ENCODE results near the gene UNK. TPM values are rescaled to one million over a fixed set of nuclear protein-coding genes. Genes with fewer than 3 reads are reported as not detected.

The UNK gene
- polyA plus RNA-seq, 4 donors, result 8.9 to 34.3 (median 16.3) TPM

GRCh38 chr17:75815399-75815798, 30.8 kb downstream of the UNK start:
- whole genome bisulfite sequencing, 3 donors, result 96 to 99% (median 98%) methylated on average over 3 of the region's 3 CpGs
- Histone ChIP-seq H3K4me1 (ENCODE audit: control insufficient read depth in 3 of 3, insufficient read depth in 2 of 3, low read depth in 1 of 3, low read length in 2 of 3) (no peaks in the 10 kb centered on the region), H3K27me3 (ENCODE audit: control insufficient read depth in 3 of 3, insufficient read depth in 3 of 3, low read length in 3 of 3) (no peaks in the 10 kb centered on the region), H3K36me3 (ENCODE audit: control insufficient read depth in 3 of 3, insufficient read depth in 2 of 3, low read depth in 1 of 3, low read length in 3 of 3) (peaks cover 8 to 100% (median 10%) of the 10 kb centered on the region in 3 donors), H3K27ac (ENCODE audit: low read depth in 1 of 3, low read length in 2 of 3) (no peak overlapping the region), H3K9me3 (ENCODE audit: control insufficient read depth in 2 of 2, insufficient read depth in 1 of 2, low read depth in 1 of 2, low read length in 1 of 2) (no peaks in the 10 kb centered on the region), H3K4me3 (ENCODE audit: low read depth in 1 of 3, low read length in 3 of 3) (no peak overlapping the region)
- no peak for FAIRE-seq
- DNase-seq, result no peak

DNA sequence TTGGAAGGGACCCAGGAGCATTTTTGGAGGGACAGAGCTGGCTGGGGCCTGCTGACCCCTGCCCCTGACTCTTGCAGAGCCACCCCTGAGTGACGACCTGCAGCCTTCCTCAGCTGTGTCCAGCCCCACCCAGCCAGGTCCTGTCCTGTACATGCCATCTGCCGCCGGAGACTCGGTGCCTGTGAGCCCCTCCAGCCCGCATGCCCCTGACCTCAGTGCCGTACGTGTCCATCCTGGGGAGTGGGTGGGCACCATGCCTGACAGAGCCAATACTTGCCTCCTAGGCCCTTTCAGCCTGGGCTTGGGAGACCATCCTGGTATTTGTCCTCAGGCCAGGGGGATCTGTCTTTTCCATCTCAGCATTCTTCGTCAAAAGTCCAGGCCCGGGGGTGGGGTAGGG, 32.1 kb downstream of the UNK start:
- no peaks in the 10 kb centered on the region for H3K27me3 ChIP-seq (ENCODE audit: control insufficient read depth in 3 of 3, insufficient read depth in 3 of 3, low read length in 3 of 3)
- peaks cover 6 to 100% (median 11%) of the 10 kb centered on the region in 3 donors for H3K36me3 ChIP-seq (ENCODE audit: control insufficient read depth in 3 of 3, insufficient read depth in 2 of 3, low read depth in 1 of 3, low read length in 3 of 3)
- H3K27ac ChIP-seq (ENCODE audit: low read depth in 1 of 3, low read length in 2 of 3), result no peak overlapping the region
- no peak overlapping the region for H3K4me3 ChIP-seq (ENCODE audit: low read depth in 1 of 3, low read length in 3 of 3)
- DNase-seq, result no peak
- no peak for FAIRE-seq
- no peaks in the 10 kb centered on the region for H3K9me3 ChIP-seq (ENCODE audit: control insufficient read depth in 2 of 2, insufficient read depth in 1 of 2, low read depth in 1 of 2, low read length in 1 of 2)
- H3K4me1 ChIP-seq (ENCODE audit: control insufficient read depth in 3 of 3, insufficient read depth in 2 of 3, low read depth in 1 of 3, low read length in 2 of 3), result no peaks in the 10 kb centered on the region
- WGBS, 3 donors, result 92 to 97% (median 93%) methylated on average over 9 of the region's 9 CpGs

DNA sequence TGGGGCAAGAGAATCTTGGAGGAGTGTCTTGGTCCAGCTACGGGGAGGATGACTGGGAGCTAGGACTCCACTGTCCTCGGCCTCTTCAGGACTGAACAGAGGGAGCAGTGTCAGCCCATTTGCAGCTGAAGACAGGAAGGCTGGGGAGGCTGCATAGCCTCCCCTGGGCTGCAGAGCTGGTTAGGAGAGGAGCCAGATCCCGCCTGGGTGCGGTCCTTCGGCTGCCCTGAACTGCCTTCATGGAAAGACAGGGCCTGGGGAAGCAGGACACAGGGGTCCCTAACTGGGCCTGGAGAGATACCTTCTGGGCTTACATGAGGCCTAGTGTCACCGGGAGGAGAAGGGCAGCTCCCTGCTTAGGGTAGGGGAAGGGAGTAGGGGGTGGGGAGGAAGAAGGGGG, 33.0 kb downstream of the UNK start:
- H3K27ac ChIP-seq (ENCODE audit: low read depth in 1 of 3, low read length in 2 of 3), result no peak overlapping the region
- no peaks in the 10 kb centered on the region for H3K27me3 ChIP-seq (ENCODE audit: control insufficient read depth in 3 of 3, insufficient read depth in 3 of 3, low read length in 3 of 3)
- no peak for DNase-seq
- WGBS, 3 donors, result 88 to 96% (median 93%) methylated on average over 5 to 6 of the region's 6 CpGs
- H3K9me3 ChIP-seq (ENCODE audit: control insufficient read depth in 2 of 2, insufficient read depth in 1 of 2, low read depth in 1 of 2, low read length in 1 of 2), result no peaks in the 10 kb centered on the region
- no peaks in the 10 kb centered on the region for H3K4me1 ChIP-seq (ENCODE audit: control insufficient read depth in 3 of 3, insufficient read depth in 2 of 3, low read depth in 1 of 3, low read length in 2 of 3)
- peaks cover 6 to 100% (median 11%) of the 10 kb centered on the region in 3 donors for H3K36me3 ChIP-seq (ENCODE audit: control insufficient read depth in 3 of 3, insufficient read depth in 2 of 3, low read depth in 1 of 3, low read length in 3 of 3)
- no peak overlapping the region for H3K4me3 ChIP-seq (ENCODE audit: low read depth in 1 of 3, low read length in 3 of 3)
- FAIRE-seq, result no peak

DNA sequence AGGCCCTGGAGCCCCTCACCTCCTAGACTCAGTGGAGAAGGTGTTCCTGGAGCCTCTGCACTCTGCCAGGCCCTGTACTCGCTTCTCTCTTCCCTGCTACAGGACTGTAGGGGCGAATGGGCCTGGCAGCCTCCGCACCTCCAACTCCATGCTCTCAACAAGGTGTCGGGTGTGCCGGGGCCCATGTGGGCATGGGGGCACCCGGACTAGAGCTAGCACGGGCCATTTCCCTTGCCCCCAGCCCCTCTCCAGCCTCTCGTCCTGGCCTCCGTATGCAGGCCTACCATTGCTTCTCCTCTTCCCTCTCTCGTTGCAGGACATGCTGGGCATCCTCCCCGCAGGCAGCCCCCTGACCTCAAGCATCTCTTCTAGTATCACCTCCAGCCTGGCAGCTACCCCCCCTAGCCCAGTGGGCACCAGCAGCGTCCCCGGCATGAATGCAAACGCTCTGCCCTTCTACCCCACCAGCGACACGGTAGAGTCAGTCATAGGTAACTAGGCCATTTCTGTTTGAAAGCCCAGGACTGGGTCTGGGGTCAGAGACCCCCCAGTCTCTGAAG, 33.8 kb downstream of the UNK start:
- H3K27ac ChIP-seq (ENCODE audit: low read depth in 1 of 3, low read length in 2 of 3), result no peak overlapping the region
- peaks cover 10 to 100% (median 15%) of the 10 kb centered on the region in 3 donors for H3K36me3 ChIP-seq (ENCODE audit: control insufficient read depth in 3 of 3, insufficient read depth in 2 of 3, low read depth in 1 of 3, low read length in 3 of 3)
- 93 to 96% (median 95%) methylated on average over 16 of the region's 16 CpGs for WGBS, 3 donors
- no peak for DNase-seq
- H3K9me3 ChIP-seq (ENCODE audit: control insufficient read depth in 2 of 2, insufficient read depth in 1 of 2, low read depth in 1 of 2, low read length in 1 of 2), result no peaks in the 10 kb centered on the region
- FAIRE-seq, result no peak
- H3K4me3 ChIP-seq (ENCODE audit: low read depth in 1 of 3, low read length in 3 of 3), result no peak overlapping the region
- H3K4me1 ChIP-seq (ENCODE audit: control insufficient read depth in 3 of 3, insufficient read depth in 2 of 3, low read depth in 1 of 3, low read length in 2 of 3), result no peaks in the 10 kb centered on the region
- no peaks in the 10 kb centered on the region for H3K27me3 ChIP-seq (ENCODE audit: control insufficient read depth in 3 of 3, insufficient read depth in 3 of 3, low read length in 3 of 3)

DNA sequence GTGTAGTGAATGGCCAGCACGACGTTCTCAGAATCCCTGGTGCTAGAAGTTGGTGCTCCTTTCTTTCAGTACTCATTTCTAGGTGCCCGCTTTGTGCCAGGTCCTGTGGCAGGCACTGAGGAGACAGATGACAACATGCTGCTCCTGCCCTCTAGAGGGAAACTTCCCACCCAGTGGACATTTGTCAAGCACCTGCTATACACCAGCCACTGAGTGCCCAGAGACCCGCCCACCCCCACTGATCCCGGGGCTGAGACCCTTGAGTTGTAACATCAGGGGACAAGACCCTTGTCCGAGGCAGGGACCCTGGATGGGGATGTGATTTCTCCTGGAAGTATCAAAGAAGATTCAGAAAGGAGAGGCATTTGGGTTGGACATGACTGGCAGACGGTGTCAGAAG, 34.5 kb downstream of the UNK start:
- H3K4me1 ChIP-seq (ENCODE audit: control insufficient read depth in 3 of 3, insufficient read depth in 2 of 3, low read depth in 1 of 3, low read length in 2 of 3), result no peaks in the 10 kb centered on the region
- DNase-seq (no peak), FAIRE-seq (no peak)
- peaks cover 13 to 100% (median 17%) of the 10 kb centered on the region in 3 donors for H3K36me3 ChIP-seq (ENCODE audit: control insufficient read depth in 3 of 3, insufficient read depth in 2 of 3, low read depth in 1 of 3, low read length in 3 of 3)
- 86 to 90% (median 90%) methylated on average over 7 of the region's 7 CpGs for WGBS, 3 donors
- H3K4me3 ChIP-seq (ENCODE audit: low read depth in 1 of 3, low read length in 3 of 3), result no peak overlapping the region
- H3K27ac ChIP-seq (ENCODE audit: low read depth in 1 of 3, low read length in 2 of 3), result no peak overlapping the region
- H3K9me3 ChIP-seq (ENCODE audit: control insufficient read depth in 2 of 2, insufficient read depth in 1 of 2, low read depth in 1 of 2, low read length in 1 of 2), result no peaks in the 10 kb centered on the region
- H3K27me3 ChIP-seq (ENCODE audit: control insufficient read depth in 3 of 3, insufficient read depth in 3 of 3, low read length in 3 of 3), result no peaks in the 10 kb centered on the region

DNA sequence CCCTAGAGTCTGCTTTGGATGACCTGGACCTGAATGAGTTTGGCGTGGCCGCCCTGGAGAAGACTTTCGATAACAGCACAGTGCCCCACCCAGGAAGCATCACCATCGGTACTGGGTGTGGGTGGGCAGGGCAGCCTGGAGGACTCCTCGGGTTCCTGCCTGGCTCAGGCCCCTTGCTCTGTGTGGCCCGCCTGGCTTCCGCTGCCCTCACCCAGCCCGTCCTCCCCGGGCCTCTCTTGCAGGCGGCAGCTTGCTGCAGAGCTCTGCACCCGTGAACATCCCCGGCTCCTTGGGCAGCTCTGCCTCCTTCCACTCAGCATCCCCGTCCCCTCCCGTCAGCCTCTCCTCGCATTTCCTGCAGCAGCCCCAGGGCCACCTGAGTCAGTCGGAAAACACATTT, 35.1 kb downstream of the UNK start:
- Histone ChIP-seq H3K4me3 (ENCODE audit: low read depth in 1 of 3, low read length in 3 of 3) (no peak overlapping the region), H3K9me3 (ENCODE audit: control insufficient read depth in 2 of 2, insufficient read depth in 1 of 2, low read depth in 1 of 2, low read length in 1 of 2) (no peaks in the 10 kb centered on the region), H3K27me3 (ENCODE audit: control insufficient read depth in 3 of 3, insufficient read depth in 3 of 3, low read length in 3 of 3) (no peaks in the 10 kb centered on the region), H3K36me3 (ENCODE audit: control insufficient read depth in 3 of 3, insufficient read depth in 2 of 3, low read depth in 1 of 3, low read length in 3 of 3) (peaks cover 14 to 100% (median 17%) of the 10 kb centered on the region in 3 donors), H3K4me1 (ENCODE audit: control insufficient read depth in 3 of 3, insufficient read depth in 2 of 3, low read depth in 1 of 3, low read length in 2 of 3) (no peaks in the 10 kb centered on the region), H3K27ac (ENCODE audit: low read depth in 1 of 3, low read length in 2 of 3) (no peak overlapping the region)
- 83 to 88% (median 86%) methylated on average over 16 of the region's 16 CpGs for WGBS, 3 donors
- DNase-seq (no peak), FAIRE-seq (no peak)

DNA sequence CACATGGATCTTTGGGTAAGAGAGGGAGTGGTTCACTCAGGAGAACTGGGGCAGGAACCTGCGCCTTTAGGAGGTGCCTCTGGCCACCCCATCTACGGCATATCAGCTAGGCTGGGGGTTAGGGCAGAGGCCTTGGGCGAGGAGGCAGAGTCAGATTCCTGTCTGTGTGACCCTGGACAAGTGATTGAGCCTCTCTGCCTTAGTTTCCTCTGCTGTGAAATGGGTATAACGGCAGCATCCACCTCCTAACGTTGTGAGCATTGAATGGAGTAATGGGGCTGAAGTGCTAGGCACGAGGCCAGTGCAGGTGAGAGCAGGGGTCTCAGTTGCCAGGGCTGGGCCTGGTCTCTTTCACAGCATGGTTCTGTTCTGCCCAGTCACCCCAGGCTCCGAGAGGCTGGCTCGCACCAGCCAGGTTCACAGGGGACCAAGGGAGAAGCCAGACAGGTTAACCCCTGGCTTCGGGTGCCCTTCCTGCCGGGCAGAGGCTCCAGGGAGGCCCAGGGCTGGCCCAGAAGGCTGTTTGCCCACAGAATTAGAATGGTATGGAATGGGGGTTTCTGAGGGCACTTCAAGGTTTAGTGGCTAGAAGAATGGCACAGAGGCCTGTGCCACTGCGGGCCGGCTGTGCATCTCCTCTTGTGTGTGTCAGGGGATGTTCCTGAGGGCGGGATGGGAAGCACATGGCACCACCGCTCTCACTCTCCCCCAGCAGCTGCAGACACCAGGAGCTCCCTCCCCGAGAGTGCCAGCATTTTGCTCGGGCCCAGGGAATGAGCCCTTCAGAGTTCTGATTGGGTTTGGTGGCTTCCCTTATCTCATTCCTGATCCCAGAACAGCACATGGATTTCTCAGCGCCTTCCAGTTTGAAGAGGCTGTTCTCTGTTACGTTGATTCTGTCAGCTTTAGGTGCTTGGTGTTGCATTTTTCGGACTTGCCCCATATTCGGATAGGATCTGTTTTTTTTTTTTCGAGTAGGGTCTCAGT, 35.8 kb downstream of the UNK start:
- FAIRE-seq, result no peak
- Histone ChIP-seq H3K4me1 (ENCODE audit: control insufficient read depth in 3 of 3, insufficient read depth in 2 of 3, low read depth in 1 of 3, low read length in 2 of 3) (no peaks in the 10 kb centered on the region), H3K4me3 (ENCODE audit: low read depth in 1 of 3, low read length in 3 of 3) (no peak overlapping the region), H3K9me3 (ENCODE audit: control insufficient read depth in 2 of 2, insufficient read depth in 1 of 2, low read depth in 1 of 2, low read length in 1 of 2) (no peaks in the 10 kb centered on the region), H3K36me3 (ENCODE audit: control insufficient read depth in 3 of 3, insufficient read depth in 2 of 3, low read depth in 1 of 3, low read length in 3 of 3) (peaks cover 14 to 100% (median 17%) of the 10 kb centered on the region in 3 donors), H3K27me3 (ENCODE audit: control insufficient read depth in 3 of 3, insufficient read depth in 3 of 3, low read length in 3 of 3) (no peaks in the 10 kb centered on the region), H3K27ac (ENCODE audit: low read depth in 1 of 3, low read length in 2 of 3) (no peak overlapping the region)
- DNase-seq, result no peak
- WGBS, 3 donors, result 86 to 88% (median 87%) methylated on average over 21 of the region's 21 CpGs

DNA sequence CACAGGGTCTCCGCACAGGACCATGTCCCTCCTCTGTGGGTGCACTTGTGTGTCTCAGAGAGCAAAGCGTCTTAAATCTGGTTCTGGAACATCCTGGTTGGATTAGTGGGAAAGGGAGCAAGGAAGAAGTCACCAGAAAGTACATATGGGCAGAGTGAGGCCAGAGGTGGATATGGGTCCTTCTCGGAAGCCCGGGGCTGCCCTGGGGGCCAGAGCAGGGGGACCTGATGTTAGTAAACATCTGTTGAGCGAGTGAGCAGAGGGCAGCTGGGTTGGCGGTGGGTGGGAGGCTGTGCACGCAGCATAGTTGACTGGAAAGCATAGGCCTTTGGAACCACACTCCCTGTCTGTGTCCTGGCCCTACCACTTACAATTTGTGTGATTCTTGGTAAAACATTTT, 36.9 kb downstream of the UNK start:
- peaks cover 14 to 100% (median 17%) of the 10 kb centered on the region in 3 donors for H3K36me3 ChIP-seq (ENCODE audit: control insufficient read depth in 3 of 3, insufficient read depth in 2 of 3, low read depth in 1 of 3, low read length in 3 of 3)
- FAIRE-seq, result no peak
- no peaks in the 10 kb centered on the region for H3K27me3 ChIP-seq (ENCODE audit: control insufficient read depth in 3 of 3, insufficient read depth in 3 of 3, low read length in 3 of 3)
- H3K9me3 ChIP-seq (ENCODE audit: control insufficient read depth in 2 of 2, insufficient read depth in 1 of 2, low read depth in 1 of 2, low read length in 1 of 2), result no peaks in the 10 kb centered on the region
- H3K4me1 ChIP-seq (ENCODE audit: control insufficient read depth in 3 of 3, insufficient read depth in 2 of 3, low read depth in 1 of 3, low read length in 2 of 3), result no peaks in the 10 kb centered on the region
- DNase-seq, result no peak
- no peak overlapping the region for H3K27ac ChIP-seq (ENCODE audit: low read depth in 1 of 3, low read length in 2 of 3)
- H3K4me3 ChIP-seq (ENCODE audit: low read depth in 1 of 3, low read length in 3 of 3), result no peak overlapping the region
- 90 to 95% (median 92%) methylated on average over 7 of the region's 7 CpGs for whole genome bisulfite sequencing, 3 donors

Data from small intestine (tissue), 7 donors.